Rectal smooth muscle tissue (tissue), 1 donor: ENCODE results near the gene OR5H15.
"Not testable (repeated sequence)": the region's sequence is repeated elsewhere in the genome, so short reads cannot be mapped to it uniquely, and the experiment has no call there.

Source experiments
- H3K27ac ChIP-seq: one replicate; pipeline ENCODE4 v1.7.0; 2013; ENCODE audit warnings: low read depth, low read length, inconsistent platforms
- H3K27me3 ChIP-seq: one replicate; pipeline ENCODE4 v1.7.0; 2013; ENCODE audit warnings: low read length; ENCODE audit not compliant: control insufficient read depth, insufficient read depth
- H3K36me3 ChIP-seq: one replicate; pipeline ENCODE4 v1.7.0; 2013; ENCODE audit warnings: low read length; ENCODE audit not compliant: control insufficient read depth, insufficient read depth
- H3K4me1 ChIP-seq: one replicate; pipeline ENCODE4 v1.7.0; 2013; ENCODE audit warnings: low read length; ENCODE audit not compliant: control insufficient read depth, insufficient read depth
- H3K4me3 ChIP-seq: one replicate; pipeline ENCODE4 v1.7.0; 2013; ENCODE audit warnings: low read length
- H3K9ac ChIP-seq: one replicate; pipeline ENCODE4 v1.7.0; 2013; ENCODE audit warnings: low read length

Gene OR5H15

DNA sequence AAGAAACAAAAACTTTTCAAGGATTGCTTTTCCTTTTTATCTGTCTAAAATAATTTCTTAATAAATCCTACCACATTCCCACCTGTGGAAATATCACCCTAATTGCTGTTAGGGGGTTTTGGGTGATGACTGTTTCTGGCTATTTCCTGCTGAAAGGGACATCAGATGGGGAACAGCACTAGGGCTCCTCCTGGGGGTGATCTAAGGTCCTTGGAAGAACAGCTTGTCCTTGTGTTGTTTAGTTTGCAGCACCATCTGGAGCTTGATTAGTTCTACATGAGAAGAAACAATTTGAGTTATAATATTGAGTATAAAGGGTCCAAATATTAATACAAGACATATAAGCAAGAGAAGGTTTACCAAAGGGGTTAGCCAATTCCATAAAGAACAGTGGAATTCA is 18.7 kb downstream of the OR5H15 start:
- Histone ChIP-seq H3K4me1 (no peaks in the 10 kb centered on the region), H3K27ac (no peak overlapping the region), H3K36me3 (no peaks in the 10 kb centered on the region), H3K9ac (no peak overlapping the region), H3K27me3 (no peaks in the 10 kb centered on the region), H3K4me3 (no peak overlapping the region)

GRCh38 chr3:98188545-98188944 is 22.0 kb downstream of the OR5H15 start:
- no peak overlapping the region for H3K9ac ChIP-seq
- no peak overlapping the region for H3K4me3 ChIP-seq
- no peaks in the 10 kb centered on the region for H3K4me1 ChIP-seq
- H3K36me3 ChIP-seq, result no peaks in the 10 kb centered on the region
- no peaks in the 10 kb centered on the region for H3K27me3 ChIP-seq
- H3K27ac ChIP-seq, result no peak overlapping the region

DNA sequence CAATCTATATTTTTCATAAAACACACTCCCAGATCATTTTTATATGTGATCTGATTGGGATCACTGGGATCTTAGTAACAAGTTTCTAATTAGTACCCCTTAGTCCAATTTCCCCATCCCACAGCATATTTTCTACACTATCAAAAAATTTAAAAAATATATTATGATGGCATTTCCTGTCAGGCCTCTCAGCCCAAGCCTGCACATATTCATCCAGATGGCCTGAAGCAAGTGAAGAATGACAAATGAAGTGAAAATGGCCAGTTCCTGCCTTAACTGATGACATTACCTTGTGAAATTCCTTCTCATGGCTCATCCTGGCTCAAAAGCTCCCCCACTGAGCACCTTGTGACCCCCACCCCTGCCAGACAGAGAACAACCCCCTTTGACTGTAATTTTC is 24.4 kb downstream of the OR5H15 start:
- H3K36me3 ChIP-seq, H3K9ac ChIP-seq, H3K4me1 ChIP-seq, H3K4me3 ChIP-seq, H3K27ac ChIP-seq, H3K27me3 ChIP-seq: not testable (repeated sequence)

DNA sequence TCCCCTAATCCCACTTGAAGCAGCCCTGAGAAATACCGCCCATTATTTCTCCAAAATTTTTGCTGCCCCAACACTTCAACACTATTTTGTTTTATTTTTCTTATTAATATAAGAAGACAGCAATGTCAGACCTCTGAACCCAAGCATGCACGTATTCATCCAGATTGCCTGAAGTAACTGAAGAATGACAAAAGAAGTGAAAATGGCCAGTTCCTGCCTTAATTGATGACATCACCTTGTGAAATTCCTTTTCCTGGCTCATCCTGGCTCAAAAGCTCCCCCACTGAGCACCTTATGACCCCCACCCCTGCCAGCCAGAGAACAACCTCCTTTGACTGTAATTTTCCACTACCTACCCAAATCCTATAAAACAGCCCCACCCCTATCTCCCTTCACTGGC is 29.8 kb downstream of the OR5H15 start:
- H3K27ac ChIP-seq, H3K9ac ChIP-seq, H3K36me3 ChIP-seq, H3K4me1 ChIP-seq, H3K4me3 ChIP-seq, H3K27me3 ChIP-seq: not testable (repeated sequence)

DNA sequence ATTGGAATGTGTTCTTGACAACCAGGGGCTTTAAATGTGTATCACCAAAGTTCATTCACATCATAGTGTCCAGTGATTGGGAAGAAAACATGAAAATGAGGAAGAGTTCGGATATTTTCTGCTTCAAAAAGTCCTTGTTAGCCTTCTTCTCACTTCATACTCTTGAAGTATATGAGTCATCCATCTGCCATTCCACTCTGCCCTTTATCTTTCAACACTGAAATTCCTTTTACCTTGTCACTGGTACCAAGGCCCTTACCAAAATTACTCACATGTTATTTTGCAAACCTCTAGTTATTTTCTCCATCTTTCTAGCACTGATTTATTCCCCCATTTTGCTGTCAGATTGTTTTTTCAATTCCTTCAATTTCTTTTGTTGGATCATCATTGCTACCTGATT is 32.5 kb downstream of the OR5H15 start:
- Histone ChIP-seq H3K27ac (no peak overlapping the region), H3K4me3 (no peak overlapping the region)

DNA sequence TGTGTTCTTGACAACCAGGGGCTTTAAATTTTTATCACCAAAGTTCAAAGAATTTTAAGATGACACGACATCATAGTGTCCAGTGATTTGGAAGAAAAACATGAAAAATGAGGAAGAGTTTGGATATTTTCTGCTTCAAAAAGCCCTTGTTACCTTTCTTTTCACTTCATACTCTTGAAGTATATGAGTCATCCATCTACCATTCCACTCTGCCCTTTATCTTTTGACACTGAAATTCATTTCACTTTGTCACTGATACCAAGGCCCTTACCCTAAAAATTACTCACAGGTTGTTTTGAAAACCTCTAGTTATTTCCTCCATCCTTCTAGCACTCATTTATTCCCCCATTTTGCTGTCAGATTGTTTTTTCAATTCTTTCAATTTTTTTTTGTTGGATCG is 42.7 kb downstream of the OR5H15 start:
- Histone ChIP-seq H3K36me3 (no peaks in the 10 kb centered on the region), H3K4me1 (no peaks in the 10 kb centered on the region), H3K9ac (no peak overlapping the region), H3K4me3 (no peak overlapping the region), H3K27ac (no peak overlapping the region), H3K27me3 (no peaks in the 10 kb centered on the region)

More for the DNA sequence above, 32.5 kb downstream of the OR5H15 start:
- H3K36me3 ChIP-seq, result no peaks in the 10 kb centered on the region
- no peaks in the 10 kb centered on the region for H3K27me3 ChIP-seq
- no peaks in the 10 kb centered on the region for H3K4me1 ChIP-seq
- H3K9ac ChIP-seq, result no peak overlapping the region

GRCh38 chr3:98213276-98213675 is 46.8 kb downstream of the OR5H15 start:
- no peaks in the 10 kb centered on the region for H3K36me3 ChIP-seq
- no peak overlapping the region for H3K27ac ChIP-seq
- no peaks in the 10 kb centered on the region for H3K27me3 ChIP-seq
- no peaks in the 10 kb centered on the region for H3K4me1 ChIP-seq
- no peak overlapping the region for H3K9ac ChIP-seq
- H3K4me3 ChIP-seq, result no peak overlapping the region

GRCh38 chr3:98215051-98215450 is 48.6 kb downstream of the OR5H15 start:
- no peaks in the 10 kb centered on the region for H3K27me3 ChIP-seq

More at GRCh38 chr3:98215051-98215450, 48.6 kb downstream of the OR5H15 start:
- Histone ChIP-seq H3K4me3 (no peak overlapping the region), H3K27ac (no peak overlapping the region), H3K9ac (no peak overlapping the region), H3K4me1 (no peaks in the 10 kb centered on the region), H3K36me3 (no peaks in the 10 kb centered on the region)
